SK-N-SH (cell line): ENCODE data around the gene TMED3. TPM values are rescaled to one million over a fixed set of nuclear protein-coding genes. Genes with fewer than 3 reads are reported as not detected.

Experiments
- CTCF ChIA-PET: fragments of 300-600, 350-600 bp; formaldehyde crosslinking; extraction: SDS; loops from one replicate; lab custom pipeline; 2021; lab: Yijun Ruan, JAX
- POLR2A ChIA-PET: fragments of 350-600 bp; sonication (Branson Sonifier 250); formaldehyde crosslinking; extraction: SDS; loops from one replicate; lab custom pipeline; 2020; ENCODE audit warnings: antibody characterized with exemption, inconsistent platforms; lab: Yijun Ruan, JAX
- DNase-seq: peaks from one replicate; pipeline ENCODE4 v3.0.0; 2012
- H2AFZ ChIP-seq: fragments of 200-600 bp; sonication (generic); 2 replicates; pipeline ENCODE4 v1.8.1; 2016; ENCODE audit warnings: antibody characterized with exemption, mild to moderate bottlenecking, low read depth
- H3F3A ChIP-seq: fragments of 200-600 bp; sonication (generic); replicated peaks from 2 replicates; pipeline ENCODE3; 2016; ENCODE audit warnings: antibody characterized with exemption, mild to moderate bottlenecking; ENCODE audit not compliant: insufficient read depth
- H3K27ac ChIP-seq, 2 experiments: fragments of 200-500 bp in 1 of 2; fragments of 200-600 bp in 1 of 2; sonication (Bioruptor generic) in 1 of 2; sonication (generic), shearing (Covaris generic) in 1 of 2; 2 replicates each; pipeline versions ENCODE4 v1.5.1 to v1.6.1; 2014 to 2016; ENCODE audit warnings: low read depth in 2 of 2, inconsistent platforms in 1 of 2, low read length in 1 of 2, mild to moderate bottlenecking in 1 of 2, mixed read lengths in 1 of 2
- H3K27me3 ChIP-seq: fragments of 200-600 bp; sonication (generic), shearing (Covaris generic); 2 replicates; pipeline ENCODE4 v1.6.1; 2016; ENCODE audit warnings: mixed run types; ENCODE audit not compliant: insufficient read depth
- H3K36me3 ChIP-seq, 2 experiments: fragments of 200-500 bp in 1 of 2; fragments of 200-600 bp in 1 of 2; sonication (Bioruptor generic) in 1 of 2; sonication (generic) in 1 of 2; replicated peaks in 1 of 2; 2 replicates each; pipeline versions ENCODE3 to v1.5.1; 2014 to 2016; ENCODE audit warnings: low read length in 1 of 2, mild to moderate bottlenecking in 1 of 2; ENCODE audit not compliant: insufficient read depth in 2 of 2, control insufficient read depth in 1 of 2
- H3K4me1 ChIP-seq, 2 experiments: fragments of 200-500 bp in 1 of 2; fragments of 200-600 bp in 1 of 2; sonication (Bioruptor generic) in 1 of 2; sonication (generic), shearing (Covaris generic) in 1 of 2; 2 replicates each; pipeline versions ENCODE4 v1.5.1 to v1.6.1; 2014 to 2016; ENCODE audit warnings: low read depth in 1 of 2, low read length in 1 of 2, mixed run types in 1 of 2; ENCODE audit not compliant: insufficient read depth in 2 of 2, control insufficient read depth in 1 of 2
- H3K4me2 ChIP-seq: fragments of 200-600 bp; sonication (generic), shearing (Covaris generic); 2 replicates; pipeline ENCODE4 v1.6.1; 2017; ENCODE audit warnings: mixed run types
- H3K4me3 ChIP-seq, 2 experiments: fragments of 200-500 bp in 1 of 2; fragments of 200-600 bp in 1 of 2; sonication (Bioruptor generic) in 1 of 2; sonication (generic), shearing (Covaris generic) in 1 of 2; 2 replicates each; pipeline versions ENCODE4 v1.5.1 to v1.8.1; 2014 to 2016; ENCODE audit warnings: low read depth in 2 of 2, inconsistent platforms in 1 of 2, low read length in 1 of 2, mild to moderate bottlenecking in 1 of 2, mixed read lengths in 1 of 2, moderate library complexity in 1 of 2
- H3K79me2 ChIP-seq: fragments of 200-600 bp; sonication (generic); 2 replicates; pipeline ENCODE4 v1.8.1; 2017; ENCODE audit warnings: mild to moderate bottlenecking; ENCODE audit not compliant: insufficient read depth
- H3K9ac ChIP-seq: fragments of 200-600 bp; sonication (generic); 2 replicates; pipeline ENCODE4 v1.6.1; 2017; ENCODE audit warnings: mixed run types
- H3K9me2 ChIP-seq: fragments of 200-600 bp; sonication (generic); 2 replicates; pipeline ENCODE4 v1.6.1; 2017; ENCODE audit warnings: mixed run types
- H3K9me3 ChIP-seq: fragments of 200-600 bp; sonication (generic); 2 replicates; pipeline ENCODE4 v1.6.1; 2017; ENCODE audit warnings: mixed run types, mild to moderate bottlenecking, moderate library complexity
- H4K20me1 ChIP-seq: fragments of 200-600 bp; sonication (generic); 2 replicates; pipeline ENCODE4 v1.6.1; 2017; ENCODE audit warnings: mild to moderate bottlenecking, mixed run types; ENCODE audit not compliant: insufficient read depth
- CHD2 ChIP-seq: fragments of 150-350 bp; IDR thresholded peaks from 2 replicates; pipeline ENCODE4 v1.6.1; 2018; ENCODE audit warnings: low read length; ENCODE audit not compliant: partially characterized antibody
- EZH2phosphoT487 ChIP-seq: fragments of 200-600 bp; sonication (generic); IDR thresholded peaks from 2 replicates; pipeline ENCODE4 v1.6.1; 2017; ENCODE audit warnings: low read depth, mixed run types, mild to moderate bottlenecking, antibody characterized with exemption, moderate library complexity, borderline replicate concordance
- FOXM1 ChIP-seq: IDR thresholded peaks from 2 replicates; pipeline ENCODE4 v1.4.0; 2012; ENCODE audit warnings: low read depth, mild to moderate bottlenecking
- IRF3 ChIP-seq: fragments of 150-350 bp; IDR thresholded peaks from 2 replicates; pipeline ENCODE4 v1.6.1; 2016; ENCODE audit warnings: mild to moderate bottlenecking, low read depth, low read length
- JUND ChIP-seq: IDR thresholded peaks from 2 replicates; pipeline ENCODE4 v1.4.0; 2012
- MAX ChIP-seq: IDR thresholded peaks from 2 replicates; pipeline ENCODE4 v1.4.0; 2012; ENCODE audit warnings: low read depth
- POLR2AphosphoS5 ChIP-seq: IDR thresholded peaks from 2 replicates; pipeline ENCODE4 v1.6.1; 2012; ENCODE audit warnings: low read depth, low read length
- RCOR1 ChIP-seq: fragments of 150-350 bp; IDR thresholded peaks from 2 replicates; pipeline ENCODE4 v1.6.1; 2017; ENCODE audit warnings: antibody characterized with exemption, low read length
- REST ChIP-seq: IDR thresholded peaks from 2 replicates; pipeline ENCODE4 v1.6.1; 2012; ENCODE audit warnings: mild to moderate bottlenecking, low read depth, low read length, moderate library complexity
- RFX5 ChIP-seq: IDR thresholded peaks from 2 replicates; pipeline ENCODE4 v1.6.1; 2012; ENCODE audit warnings: mild to moderate bottlenecking, improper control_type of control experiment, low read length
- RXRA ChIP-seq: IDR thresholded peaks from 2 replicates; pipeline ENCODE4 v1.4.0; 2012; ENCODE audit warnings: low read depth, mild to moderate bottlenecking, borderline replicate concordance
- SMC3 ChIP-seq: IDR thresholded peaks from 2 replicates; pipeline ENCODE4 v1.6.1; 2012; ENCODE audit warnings: low read depth, low read length, improper control_type of control experiment
- TAF1 ChIP-seq: IDR thresholded peaks from 2 replicates; pipeline ENCODE4 v1.6.1; 2012; ENCODE audit warnings: low read depth, mild to moderate bottlenecking, low read length, moderate library complexity, borderline replicate concordance
- TEAD4 ChIP-seq: IDR thresholded peaks from 2 replicates; pipeline ENCODE4 v1.4.0; 2012; ENCODE audit warnings: mild to moderate bottlenecking, borderline replicate concordance; ENCODE audit not compliant: insufficient read depth
- USF1 ChIP-seq: IDR thresholded peaks from 2 replicates; pipeline ENCODE4 v1.4.0; 2012; ENCODE audit warnings: low read depth, borderline replicate concordance
- YY1 ChIP-seq: IDR thresholded peaks from 2 replicates; pipeline ENCODE4 v1.4.0; 2012; ENCODE audit warnings: low read depth, mild to moderate bottlenecking
- WGBS: methylation state at CpG from one replicate; pipeline ENCODE4 v1.1.6; 2017; ENCODE audit warnings: low lambda C conversion rate; 5-methylcytosine and 5-hydroxymethylcytosine counted together
- polyA plus RNA-seq, 3 experiments: library from polyadenylated mRNA; depleted of rRNA; stranded (reverse); fragments of >200 nt; gene quantifications; 2 replicates each; pipeline ENCODE4 v1.2.3, GENCODE V29; 2012

Gene TMED3
- polyA plus RNA-seq, 1 of the 3 experiments (the other 2 are of a cell fraction) = 128 TPM

- Histone ChIP-seq H3K9me3 (no peaks in the 10 kb centered on the region), H3K36me3 (no peaks in the 10 kb centered on the region), H3K4me2 (no peak within 1 kb of the TSS), H2AFZ (no peak within 1 kb of the TSS), H3K27ac (no peak within 1 kb of the TSS), H3K27me3 (peaks cover 18% of the 10 kb centered on the region; the same call in 1 of the 2 replicates), H3K9ac (no peak within 1 kb of the TSS), H3K9me2 (no peaks in the 10 kb centered on the region), H3F3A (no peaks in the 10 kb centered on the region), H3K4me1 (peaks cover 0 to 10% of the 10 kb centered on the region in 2 experiments; a peak in 1 of 4 replicates), H3K4me3 (peak within 1 kb of the TSS in 1 of 2 experiments; percentile 28; a peak in 1 of 4 replicates), H4K20me1 (0 out of 2 replicates have a peak, but pooled peaks cover 4% of the 10 kb centered on the region), H3K79me2 (no peaks in the 10 kb centered on the region)
- peak; percentile 81 for DNase-seq
- ChIA-PET POLR2A (no interaction called here), CTCF (interaction anchor here (1.2 to 1.5 kb wide), 2 partner anchors 28 to 97 kb away, joined by 5 to 6 read pairs; partner anchors contain the start of gene TMED3)
- 12% methylated on average over 26 of the region's 56 CpGs for WGBS
- no peak for TF ChIP-seq CHD2
- TF ChIP-seq EZH2phosphoT487 = no peak
- TF ChIP-seq MAX = no peak
- TF ChIP-seq RFX5 = no peak
- no peak for TF ChIP-seq YY1
- no peak for TF ChIP-seq TEAD4
- no peak for TF ChIP-seq USF1
- no peak for TF ChIP-seq REST
- no peak for TF ChIP-seq RCOR1
- no peak for TF ChIP-seq IRF3
- TF ChIP-seq JUND = no peak
- no peak for TF ChIP-seq FOXM1
- no peak for TF ChIP-seq RXRA
- TF ChIP-seq SMC3 = no peak
- TF ChIP-seq TAF1 = no peak
- no peak for TF ChIP-seq POLR2AphosphoS5
Measured at GRCh38 chr15:79282371-79283251, 28.3 kb upstream of the TMED3 start, which contains the start of gene ANKRD34C. TSS of gene ANKRD34C (plus strand) at chr15:79282722. CDS start at chr15:79293285, 10,563 bp downstream.
